PC-3 (cell line): ENCODE results near the gene KCNT2. TPM values are rescaled to one million over a fixed set of nuclear protein-coding genes. Genes with fewer than 3 reads are reported as not detected.
"Not testable (repeated sequence)": the region's sequence is repeated elsewhere in the genome, so short reads cannot be mapped to it uniquely, and the experiment has no call there.

Experiments
- ATAC-seq: fragments of 200-7000 bp; cut with Tn5 transposase; 2 replicates; pipeline ENCODE4 v1.9.1; 2020; ENCODE audit warnings: mild to moderate bottlenecking, moderate library complexity
- BruUV-seq: library from RNA; stranded (reverse); fragments of 400-500 nt; replicated peaks from 2 replicates; lab custom pipeline; 2021; lab: Mats Ljungman, UMichigan
- CTCF ChIA-PET: fragments of 300-600 bp; sonication (Branson Sonifier 250); formaldehyde crosslinking; loops from one replicate; lab custom pipeline; 2022; ENCODE audit warnings: antibody characterized with exemption; lab: Charles Lee
- POLR2A ChIA-PET: fragments of 300-600 bp; sonication (Branson Sonifier 250); formaldehyde crosslinking; loops from one replicate; lab custom pipeline; 2022; ENCODE audit warnings: antibody characterized with exemption; ENCODE audit not compliant: unreplicated experiment; lab: Charles Lee
- DNase-seq: peaks from one replicate; pipeline ENCODE4 v3.0.0-alpha.2; 2015
- H2AFZ ChIP-seq: fragments of 300-600 bp; sonication (generic); 2 replicates; pipeline ENCODE4 v1.6.0; 2016; ENCODE audit warnings: antibody characterized with exemption, low read length
- H3F3A ChIP-seq: fragments of 300-600 bp; sonication (generic); one replicate; pipeline ENCODE4 v1.6.0; 2017; ENCODE audit warnings: antibody characterized with exemption, low read length, control low read depth, mild to moderate bottlenecking; ENCODE audit not compliant: unreplicated experiment
- H3K27ac ChIP-seq: fragments of 300-600 bp; sonication (generic); 2 replicates; pipeline ENCODE4 v1.5.1; 2016; ENCODE audit warnings: mild to moderate bottlenecking, low read length
- H3K27me3 ChIP-seq: fragments of 300-600 bp; sonication (generic); 2 replicates; pipeline ENCODE4 v1.6.1; 2016; ENCODE audit warnings: low read length, mixed read lengths
- H3K36me3 ChIP-seq: fragments of 300-600 bp; sonication (generic); 2 replicates; pipeline ENCODE4 v1.6.1; 2016; ENCODE audit warnings: low read depth, mixed run types, low read length, mixed read lengths
- H3K4me1 ChIP-seq: fragments of 300-600 bp; sonication (generic); 2 replicates; pipeline ENCODE4 v1.5.1; 2016; ENCODE audit warnings: low read length; ENCODE audit not compliant: insufficient read depth
- H3K4me2 ChIP-seq: fragments of 300-600 bp; sonication (generic); 2 replicates; pipeline ENCODE4 v1.6.0; 2016; ENCODE audit warnings: low read length
- H3K4me3 ChIP-seq: fragments of 300-600 bp; sonication (generic); 2 replicates; pipeline ENCODE4 v1.5.1; 2016; ENCODE audit warnings: mild to moderate bottlenecking, low read length, mixed read lengths
- H3K79me2 ChIP-seq: fragments of 300-600 bp; sonication (generic); 2 replicates; pipeline ENCODE4 v1.6.1; 2017; ENCODE audit warnings: low read length, mixed read lengths
- H3K9ac ChIP-seq: fragments of 300-600 bp; sonication (generic); 2 replicates; pipeline ENCODE4 v1.6.0; 2016; ENCODE audit warnings: mild to moderate bottlenecking, low read length
- H3K9me2 ChIP-seq: fragments of 300-600 bp; sonication (generic); replicated peaks from 2 replicates; pipeline ENCODE4 v1.6.1; 2016; ENCODE audit warnings: mixed run types, low read length, mixed read lengths
- H3K9me3 ChIP-seq: fragments of 300-600 bp; sonication (generic); 2 replicates; pipeline ENCODE4 v1.6.1; 2016; ENCODE audit warnings: low read length, mixed read lengths
- H4K20me1 ChIP-seq: fragments of 300-600 bp; sonication (generic); 2 replicates; pipeline ENCODE4 v1.6.1; 2016; ENCODE audit warnings: low read length, mixed read lengths
- CTCF ChIP-seq: fragments of 300-600 bp; sonication (generic); conservative IDR thresholded peaks from 2 replicates; pipeline ENCODE4 v1.5.1; 2017; ENCODE audit warnings: antibody characterized with exemption, low read depth, mild to moderate bottlenecking, low read length
- EZH2 ChIP-seq: fragments of 300-600 bp; sonication (generic); IDR thresholded peaks from one replicate; pipeline ENCODE4 v1.6.1; 2017; ENCODE audit warnings: antibody characterized with exemption, mild to moderate bottlenecking, low read length; ENCODE audit not compliant: unreplicated experiment
- EZH2phosphoT487 ChIP-seq: fragments of 300-600 bp; sonication (generic); IDR thresholded peaks from 2 replicates; pipeline ENCODE4 v1.6.1; 2018; ENCODE audit warnings: mild to moderate bottlenecking, antibody characterized with exemption, low read length, borderline replicate concordance
- intact Hi-C: fragments of 100-400 bp; cut with micrococcal nuclease; formaldehyde crosslinking; loops from 2 replicates; pipeline ENCODE4 v1.9.0; 2023
- total RNA-seq: library from RNA; depleted of rRNA; stranded (reverse); fragments of >200 nt; gene quantifications from 2 replicates; pipeline ENCODE4 v1.2.3, GENCODE V29; 2014

KCNT2 gene
- total RNA-seq, 1 experiment from 2014 or later: 0.26 TPM

- no peaks in the 10 kb centered on the region for H4K20me1 ChIP-seq
- BruUV-seq: no TSS peak
Measured at GRCh38 chr1:196515904-196516303, 92.3 kb downstream of the KCNT2 start.

GRCh38 chr1:196513821-196514220 is 94.4 kb downstream of the KCNT2 start:
- Histone ChIP-seq H3K9me2 (no peaks in the 10 kb centered on the region), H3F3A (no peaks in the 10 kb centered on the region), H3K36me3 (no peaks in the 10 kb centered on the region), H3K4me2 (no peak overlapping the region), H2AFZ (no peak overlapping the region), H4K20me1 (no peaks in the 10 kb centered on the region), H3K4me3 (no peak overlapping the region), H3K79me2 (no peaks in the 10 kb centered on the region), H3K27me3 (no peaks in the 10 kb centered on the region), H3K9ac (no peak overlapping the region), H3K27ac (no peak overlapping the region), H3K9me3 (no peaks in the 10 kb centered on the region), H3K4me1 (no peaks in the 10 kb centered on the region)
- DNase-seq: no peak
- ChIA-PET POLR2A (no interaction called here), CTCF (no interaction called here)
- intact Hi-C loops: no loop called here
- no peak for ATAC-seq
- BruUV-seq: no TSS peak
- no peak for TF ChIP-seq EZH2phosphoT487
- TF ChIP-seq EZH2: no peak
- TF ChIP-seq CTCF: no peak

More at GRCh38 chr1:196515904-196516303, 92.3 kb downstream of the KCNT2 start:
- intact Hi-C loops: no loop called here
- H3K4me3 ChIP-seq: no peak overlapping the region
- DNase-seq (no peak), ATAC-seq (no peak)
- TF ChIP-seq CTCF (no peak), EZH2 (no peak), EZH2phosphoT487 (no peak)
- H3K9ac ChIP-seq: no peak overlapping the region
- ChIA-PET CTCF (no interaction called here), POLR2A (no interaction called here)
- no peaks in the 10 kb centered on the region for H3K9me3 ChIP-seq
- no peaks in the 10 kb centered on the region for H3F3A ChIP-seq
- H3K4me2 ChIP-seq: no peak overlapping the region
- H3K27ac ChIP-seq: no peak overlapping the region
- H3K9me2 ChIP-seq: no peaks in the 10 kb centered on the region
- no peaks in the 10 kb centered on the region for H3K79me2 ChIP-seq
- no peaks in the 10 kb centered on the region for H3K4me1 ChIP-seq
- no peaks in the 10 kb centered on the region for H3K27me3 ChIP-seq
- no peak overlapping the region for H2AFZ ChIP-seq
- H3K36me3 ChIP-seq: no peaks in the 10 kb centered on the region

- intact Hi-C loops: no loop called here
- no peaks in the 10 kb centered on the region for H3K27me3 ChIP-seq
- ChIA-PET POLR2A (no interaction called here), CTCF (no interaction called here)
- H3K9ac ChIP-seq: no peak overlapping the region
- no peak overlapping the region for H3K4me2 ChIP-seq
- H3F3A ChIP-seq: no peaks in the 10 kb centered on the region
- no peaks in the 10 kb centered on the region for H3K79me2 ChIP-seq
- no TSS peak for BruUV-seq
- no peaks in the 10 kb centered on the region for H3K36me3 ChIP-seq
- DNase-seq: no peak
- no peaks in the 10 kb centered on the region for H4K20me1 ChIP-seq
- H2AFZ ChIP-seq: no peak overlapping the region
- H3K4me3 ChIP-seq: no peak overlapping the region
- H3K9me2 ChIP-seq: no peaks in the 10 kb centered on the region
- ATAC-seq: no peak
- TF ChIP-seq EZH2phosphoT487 (no peak), CTCF (no peak), EZH2 (no peak)
- H3K4me1 ChIP-seq: no peaks in the 10 kb centered on the region
- no peak overlapping the region for H3K27ac ChIP-seq
- H3K9me3 ChIP-seq: no peaks in the 10 kb centered on the region
Measured at GRCh38 chr1:196510451-196510850, 97.8 kb downstream of the KCNT2 start.

- H3K79me2 ChIP-seq, H2AFZ ChIP-seq, H3K9me2 ChIP-seq, H3K4me3 ChIP-seq, H3K27me3 ChIP-seq, H3K4me2 ChIP-seq, DNase-seq, H3K4me1 ChIP-seq, BruUV-seq, H3K9ac ChIP-seq, CTCF ChIA-PET, intact Hi-C loops, H3K9me3 ChIP-seq, H3K36me3 ChIP-seq, ATAC-seq, H3K27ac ChIP-seq, H4K20me1 ChIP-seq, H3F3A ChIP-seq, POLR2A ChIA-PET: not testable (repeated sequence)
Measured at GRCh38 chr1:196504224-196504623, 104.0 kb downstream of the KCNT2 start.
